ENCODE results near the gene ATAD3B.
"Not testable (repeated sequence)": the region's sequence is repeated elsewhere in the genome, so short reads cannot be mapped to it uniquely, and the experiment has no call there.

ATAD3B gene

DNA sequence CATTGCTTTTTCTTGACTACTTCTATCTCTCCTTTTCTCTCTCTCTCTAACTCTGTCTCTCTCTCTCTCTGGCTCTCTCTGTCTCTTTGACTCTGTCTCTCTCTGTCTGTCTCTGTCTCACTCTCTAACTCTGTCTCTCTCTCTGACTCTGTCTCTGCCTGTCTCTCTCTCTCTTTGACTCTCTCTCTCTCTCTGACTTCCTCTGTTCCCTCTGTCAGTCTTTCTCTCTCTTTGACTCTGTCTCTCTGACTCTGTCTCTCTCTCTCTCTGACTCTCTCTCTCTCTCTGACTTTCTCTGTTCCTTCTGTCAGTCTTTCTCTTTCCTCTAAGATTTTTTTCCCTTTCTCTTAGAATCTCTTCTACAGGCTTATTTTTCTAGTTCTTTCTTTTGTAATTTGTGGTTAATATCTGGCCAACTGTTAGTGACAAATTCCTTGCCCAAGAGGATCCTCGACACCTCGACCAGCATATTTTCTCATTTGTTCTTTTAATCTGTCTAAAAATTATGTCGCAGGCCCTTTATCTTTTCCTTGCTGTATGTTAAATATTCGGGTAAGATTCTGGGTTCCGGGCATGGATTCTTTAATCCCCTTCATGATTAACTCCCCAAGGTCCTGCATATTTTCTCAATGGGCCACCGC lies 22.3 kb upstream of the ATAD3B start, which contains the start of gene ATAD3C:
Gene ATAD3C (plus strand): TSS at position 591 of the 641 bp plus-strand sequence. CDS start 995 bp downstream, outside the sequence.
- no peak for DNase-seq

GRCh38 chr1:1450616-1451015 lies 20.9 kb upstream of the ATAD3B start:
- not testable (repeated sequence) for DNase-seq

GRCh38 chr1:1451696-1452364 lies 19.7 kb upstream of the ATAD3B start:
- no peak for DNase-seq

DNA sequence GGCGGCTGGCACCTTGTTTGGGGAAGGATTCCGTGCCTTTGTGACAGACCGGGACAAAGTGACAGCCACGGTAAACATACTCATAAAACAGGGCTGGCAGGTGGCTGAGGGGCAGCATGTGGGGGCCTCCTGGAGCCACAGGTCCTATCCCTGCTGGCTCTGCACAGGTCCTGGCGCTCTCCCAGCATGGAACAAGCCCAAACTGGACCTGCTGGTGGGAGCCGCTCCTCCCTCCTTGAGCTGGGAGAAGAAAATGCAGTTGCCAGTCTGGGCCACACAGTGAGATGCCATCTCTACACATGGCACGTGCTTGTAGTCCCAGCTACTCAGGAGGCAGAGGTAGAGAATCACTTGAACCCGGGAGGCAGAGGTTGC lies 19.2 kb upstream of the ATAD3B start:
- DNase-seq, result not testable (repeated sequence)

DNA sequence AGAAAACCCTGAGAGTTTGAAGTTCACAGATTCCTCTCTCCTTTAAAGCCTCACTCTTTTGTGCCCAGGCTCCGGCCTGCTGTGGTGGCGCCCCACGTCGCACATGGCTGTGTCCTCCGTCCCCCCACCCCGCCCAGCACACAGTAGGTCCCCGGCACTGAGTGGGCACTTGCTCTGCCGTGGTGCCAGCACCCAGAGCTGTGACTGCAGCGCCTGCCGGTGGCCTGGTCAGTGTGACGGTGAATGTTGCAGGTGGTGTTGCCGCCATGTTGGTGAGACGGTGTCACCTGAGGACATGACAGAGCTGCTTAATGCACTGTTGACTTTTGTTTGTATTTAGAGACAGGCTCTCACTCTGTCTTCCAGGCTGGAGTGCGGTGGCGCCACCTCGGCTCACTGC lies 18.7 kb upstream of the ATAD3B start:
- no peak for DNase-seq

GRCh38 chr1:1454286-1455056 lies 17.1 kb upstream of the ATAD3B start:
- DNase-seq, result not testable (repeated sequence)

GRCh38 chr1:1455366-1455884 lies 16.1 kb upstream of the ATAD3B start:
- no peak for DNase-seq

- not testable (repeated sequence) for DNase-seq
Observed at GRCh38 chr1:1455934-1456333, 15.6 kb upstream of the ATAD3B start.

DNA sequence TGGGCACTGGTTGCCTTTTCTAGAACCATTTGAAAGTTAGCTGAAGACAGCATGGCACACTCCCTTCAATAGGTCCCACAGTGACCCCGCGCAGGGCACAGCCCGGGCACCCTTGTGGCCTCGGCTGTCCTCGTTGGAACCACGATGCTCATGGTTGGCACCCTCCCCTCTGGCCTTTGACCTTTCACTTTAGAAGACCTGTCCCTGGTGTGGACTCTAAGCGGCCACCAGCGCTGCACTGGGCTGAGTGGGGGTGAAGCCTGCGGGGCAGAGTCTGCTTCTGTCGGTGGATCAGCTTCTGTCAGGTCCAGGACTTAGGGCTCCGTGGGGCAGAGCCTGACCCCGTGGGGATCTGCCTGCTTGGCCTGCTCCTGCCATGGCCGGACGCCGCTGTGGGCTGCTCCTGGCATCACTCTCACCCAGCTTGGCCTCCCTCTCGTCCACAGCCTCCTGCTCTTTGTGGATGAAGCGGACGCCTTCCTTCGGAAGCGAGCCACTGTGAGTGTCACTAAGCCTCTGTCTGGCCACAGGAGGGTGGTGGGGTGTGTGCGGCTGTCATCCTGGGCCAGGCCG lies 14.8 kb upstream of the ATAD3B start:
- DNase-seq, result not testable (repeated sequence)

GRCh38 chr1:1459156-1459555 lies 12.4 kb upstream of the ATAD3B start:
- not testable (repeated sequence) for DNase-seq

DNA sequence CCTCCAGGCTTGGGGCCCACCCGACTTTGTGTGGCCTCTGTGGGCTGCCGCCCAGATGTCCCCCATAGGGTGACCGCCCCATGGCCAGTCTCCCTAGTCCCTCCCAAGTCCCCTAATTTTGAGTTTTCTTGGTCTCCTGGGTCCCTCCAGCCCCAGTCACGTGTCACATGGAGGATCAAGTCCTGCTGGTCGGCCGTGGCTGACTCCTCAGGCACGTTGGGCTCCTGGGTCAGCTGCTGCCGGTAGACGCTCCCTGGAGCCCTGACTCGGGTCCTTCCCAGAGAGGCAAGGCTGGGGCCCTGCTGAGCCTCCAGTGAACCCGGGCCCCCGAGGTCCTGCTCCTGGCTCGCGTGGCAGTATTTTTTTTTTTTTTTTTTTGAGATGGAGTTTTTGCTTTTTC lies 11.9 kb upstream of the ATAD3B start:
- not testable (repeated sequence) for DNase-seq

DNA sequence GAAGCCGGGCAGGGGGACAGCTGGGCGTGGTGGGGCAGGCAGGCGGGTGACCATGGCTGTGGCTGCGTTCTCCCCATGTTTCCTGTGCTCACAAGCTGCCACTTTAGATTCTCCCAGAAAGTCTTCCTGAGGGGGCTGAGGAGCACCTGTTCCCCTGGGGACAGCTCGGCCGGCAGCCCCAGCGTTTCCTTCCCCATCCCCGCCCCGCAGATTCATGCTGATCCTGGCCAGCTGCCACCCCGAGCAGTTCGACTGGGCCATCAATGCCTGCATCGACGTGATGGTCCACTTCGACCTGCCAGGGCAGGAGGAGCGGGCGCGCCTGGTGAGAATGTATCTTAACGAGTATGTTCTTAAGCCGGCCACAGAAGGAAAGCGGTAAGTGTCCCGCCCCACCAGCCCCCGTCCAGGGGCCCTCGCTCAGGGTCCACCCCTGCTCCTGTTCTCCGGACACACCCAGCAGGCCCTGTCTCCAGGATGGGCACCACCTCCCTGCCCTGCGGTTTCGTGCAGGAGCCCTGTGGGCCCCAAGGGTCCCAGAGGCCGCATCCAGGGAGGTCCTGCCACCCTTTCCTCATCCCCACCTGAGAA lies 10.9 kb upstream of the ATAD3B start:
- DNase-seq, result no peak

DNA sequence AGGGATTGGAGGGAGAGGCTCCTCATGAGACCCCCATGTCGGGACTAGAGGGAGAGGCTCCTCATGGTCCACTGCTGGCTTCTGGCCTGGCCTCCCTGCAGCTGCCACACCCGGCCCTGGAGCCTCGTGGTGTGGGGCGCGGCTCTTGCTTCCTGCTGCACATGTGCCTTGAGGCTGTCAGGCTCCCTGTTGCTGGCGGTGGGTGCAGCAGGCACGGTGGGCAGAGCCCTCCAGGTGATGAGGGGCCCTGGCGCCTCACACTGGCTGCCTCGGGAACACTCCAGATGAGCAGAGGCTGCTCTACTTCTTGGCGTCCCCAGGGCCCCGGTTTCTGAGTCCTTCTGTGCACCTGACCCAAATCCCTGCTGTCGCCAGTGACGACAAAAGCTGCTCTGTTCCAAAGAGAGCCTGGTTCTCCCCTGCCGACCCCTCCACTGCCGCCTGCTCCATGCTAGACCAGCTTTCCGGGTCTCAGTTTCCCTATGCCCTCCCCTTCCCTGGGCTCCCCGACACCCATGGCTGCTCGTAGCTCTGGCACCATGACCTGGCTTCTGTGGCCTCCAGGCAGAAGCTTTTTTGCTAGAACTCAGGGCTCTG lies 9.7 kb upstream of the ATAD3B start:
- DNase-seq, result no peak

DNA sequence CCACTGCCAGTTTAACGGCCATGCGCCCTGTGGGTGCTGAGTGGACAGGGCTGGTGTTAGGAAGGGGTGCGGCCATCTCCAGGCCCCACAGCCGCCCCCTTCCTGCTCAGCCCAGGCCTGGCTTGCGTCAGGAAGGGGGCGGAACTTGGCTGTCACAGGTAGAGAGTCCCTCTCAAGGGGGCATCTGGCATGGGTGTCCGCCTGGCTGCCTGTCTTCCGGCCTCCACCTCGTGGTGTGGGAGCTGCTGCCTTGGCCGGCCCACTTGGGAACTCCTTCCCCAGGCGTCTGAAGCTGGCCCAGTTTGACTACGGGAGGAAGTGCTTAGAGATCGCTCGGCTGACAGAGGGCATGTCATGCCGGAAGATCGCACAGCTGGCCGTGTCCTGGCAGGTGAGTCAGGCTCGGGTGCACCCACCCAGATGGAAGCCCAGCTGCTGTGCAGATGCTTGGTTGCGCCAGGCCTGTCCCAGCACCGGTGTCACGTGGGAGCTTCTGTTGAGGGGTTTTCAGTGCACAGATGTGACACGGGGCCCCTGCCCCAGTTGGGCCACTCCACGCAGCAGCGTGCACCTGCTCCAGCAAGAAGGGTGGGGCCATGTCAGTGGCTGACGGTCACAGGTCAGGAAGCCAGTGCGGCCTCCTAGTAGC lies 9.1 kb upstream of the ATAD3B start:
- no peak for DNase-seq

DNA sequence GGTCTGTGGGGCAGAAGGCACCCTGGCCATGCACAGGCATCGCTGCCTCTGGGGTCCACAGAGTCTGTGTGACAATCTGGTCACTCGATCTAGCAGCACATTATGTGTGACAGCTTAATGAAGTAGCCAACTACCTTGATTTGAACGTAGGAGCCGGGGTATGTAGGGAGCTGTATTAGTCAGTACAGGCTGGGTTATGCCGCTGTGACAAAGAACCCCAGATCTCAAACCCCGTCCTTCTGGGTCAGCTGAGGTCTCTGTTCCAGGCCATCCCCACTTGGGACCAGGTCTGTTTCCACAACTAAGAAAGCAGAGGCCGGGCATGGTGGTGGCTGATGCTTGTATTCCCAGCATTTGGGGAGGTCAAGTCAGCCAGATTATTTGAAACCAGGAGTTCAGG lies 8.3 kb upstream of the ATAD3B start:
- no peak for DNase-seq

GRCh38 chr1:1468196-1468985 lies 3.2 kb upstream of the ATAD3B start:
- DNase-seq, result not testable (repeated sequence)

DNA sequence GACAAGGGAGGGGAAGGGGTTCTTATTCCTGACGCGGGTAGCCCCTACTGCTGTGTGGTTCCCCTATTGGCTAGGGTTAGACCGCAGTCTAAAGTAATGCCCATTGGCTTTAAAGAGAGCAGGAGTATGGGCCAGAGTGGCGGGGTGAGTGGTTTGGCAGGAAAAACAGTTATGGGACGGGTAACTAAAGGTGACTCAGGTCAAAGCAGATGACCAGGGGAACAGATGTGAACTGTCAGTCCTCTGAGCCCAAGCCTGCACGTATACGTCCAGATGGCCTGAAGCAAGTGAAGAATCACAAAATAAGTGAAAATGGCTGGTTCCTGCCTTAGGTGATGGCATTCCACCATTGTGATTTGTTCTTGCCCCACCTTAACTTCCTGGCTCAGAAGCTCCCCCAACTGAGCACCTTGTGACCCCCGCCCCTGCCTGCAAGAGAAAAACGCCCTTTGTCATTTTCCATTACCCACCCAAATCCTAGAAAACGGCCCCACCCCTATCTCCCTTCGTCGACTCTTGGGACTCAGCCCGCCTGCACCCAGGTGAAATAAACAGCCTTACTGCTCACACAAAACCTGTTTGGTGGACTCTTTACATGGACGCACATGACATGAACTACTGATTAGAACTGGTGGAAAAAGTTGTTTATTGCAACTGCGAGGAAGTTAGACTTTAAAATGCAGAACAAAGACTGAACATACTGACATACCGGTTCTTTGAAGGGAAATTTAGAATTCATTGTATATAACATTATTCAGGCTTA lies 758 bp upstream of the ATAD3B start:
- DNase-seq, result peak in 1 of 58 donors; percentile 2

- not testable (repeated sequence) for DNase-seq
Observed at GRCh38 chr1:1472053-1472876, 700 bp downstream of the ATAD3B start.
